SK-N-SH (cell line): ENCODE results near the gene ISG20. TPM values are rescaled to one million over a fixed set of nuclear protein-coding genes. Genes with fewer than 3 reads are reported as not detected.

Source experiments
- CTCF ChIA-PET: fragments of 300-600, 350-600 bp; formaldehyde crosslinking; extraction: SDS; loops from one replicate; lab custom pipeline; 2021; lab: Yijun Ruan, JAX
- POLR2A ChIA-PET: fragments of 350-600 bp; sonication (Branson Sonifier 250); formaldehyde crosslinking; extraction: SDS; loops from one replicate; lab custom pipeline; 2020; ENCODE audit warnings: antibody characterized with exemption, inconsistent platforms; lab: Yijun Ruan, JAX
- DNase-seq: peaks from one replicate; pipeline ENCODE4 v3.0.0; 2012
- H2AFZ ChIP-seq: fragments of 200-600 bp; sonication (generic); 2 replicates; pipeline ENCODE4 v1.8.1; 2016; ENCODE audit warnings: antibody characterized with exemption, mild to moderate bottlenecking, low read depth
- H3F3A ChIP-seq: fragments of 200-600 bp; sonication (generic); replicated peaks from 2 replicates; pipeline ENCODE3; 2016; ENCODE audit warnings: antibody characterized with exemption, mild to moderate bottlenecking; ENCODE audit not compliant: insufficient read depth
- H3K27ac ChIP-seq, 2 experiments: fragments of 200-500 bp in 1 of 2; fragments of 200-600 bp in 1 of 2; sonication (Bioruptor generic) in 1 of 2; sonication (generic), shearing (Covaris generic) in 1 of 2; 2 replicates each; pipeline versions ENCODE4 v1.5.1 to v1.6.1; 2014 to 2016; ENCODE audit warnings: low read depth in 2 of 2, inconsistent platforms in 1 of 2, low read length in 1 of 2, mild to moderate bottlenecking in 1 of 2, mixed read lengths in 1 of 2
- H3K27me3 ChIP-seq: fragments of 200-600 bp; sonication (generic), shearing (Covaris generic); 2 replicates; pipeline ENCODE4 v1.6.1; 2016; ENCODE audit warnings: mixed run types; ENCODE audit not compliant: insufficient read depth
- H3K36me3 ChIP-seq, 2 experiments: fragments of 200-500 bp in 1 of 2; fragments of 200-600 bp in 1 of 2; sonication (Bioruptor generic) in 1 of 2; sonication (generic) in 1 of 2; replicated peaks in 1 of 2; 2 replicates each; pipeline versions ENCODE3 to v1.5.1; 2014 to 2016; ENCODE audit warnings: low read length in 1 of 2, mild to moderate bottlenecking in 1 of 2; ENCODE audit not compliant: insufficient read depth in 2 of 2, control insufficient read depth in 1 of 2
- H3K4me1 ChIP-seq, 2 experiments: fragments of 200-500 bp in 1 of 2; fragments of 200-600 bp in 1 of 2; sonication (Bioruptor generic) in 1 of 2; sonication (generic), shearing (Covaris generic) in 1 of 2; 2 replicates each; pipeline versions ENCODE4 v1.5.1 to v1.6.1; 2014 to 2016; ENCODE audit warnings: low read depth in 1 of 2, low read length in 1 of 2, mixed run types in 1 of 2; ENCODE audit not compliant: insufficient read depth in 2 of 2, control insufficient read depth in 1 of 2
- H3K4me2 ChIP-seq: fragments of 200-600 bp; sonication (generic), shearing (Covaris generic); 2 replicates; pipeline ENCODE4 v1.6.1; 2017; ENCODE audit warnings: mixed run types
- H3K4me3 ChIP-seq, 2 experiments: fragments of 200-500 bp in 1 of 2; fragments of 200-600 bp in 1 of 2; sonication (Bioruptor generic) in 1 of 2; sonication (generic), shearing (Covaris generic) in 1 of 2; 2 replicates each; pipeline versions ENCODE4 v1.5.1 to v1.8.1; 2014 to 2016; ENCODE audit warnings: low read depth in 2 of 2, inconsistent platforms in 1 of 2, low read length in 1 of 2, mild to moderate bottlenecking in 1 of 2, mixed read lengths in 1 of 2, moderate library complexity in 1 of 2
- H3K79me2 ChIP-seq: fragments of 200-600 bp; sonication (generic); 2 replicates; pipeline ENCODE4 v1.8.1; 2017; ENCODE audit warnings: mild to moderate bottlenecking; ENCODE audit not compliant: insufficient read depth
- H3K9ac ChIP-seq: fragments of 200-600 bp; sonication (generic); 2 replicates; pipeline ENCODE4 v1.6.1; 2017; ENCODE audit warnings: mixed run types
- H3K9me2 ChIP-seq: fragments of 200-600 bp; sonication (generic); 2 replicates; pipeline ENCODE4 v1.6.1; 2017; ENCODE audit warnings: mixed run types
- H3K9me3 ChIP-seq: fragments of 200-600 bp; sonication (generic); 2 replicates; pipeline ENCODE4 v1.6.1; 2017; ENCODE audit warnings: mixed run types, mild to moderate bottlenecking, moderate library complexity
- H4K20me1 ChIP-seq: fragments of 200-600 bp; sonication (generic); 2 replicates; pipeline ENCODE4 v1.6.1; 2017; ENCODE audit warnings: mild to moderate bottlenecking, mixed run types; ENCODE audit not compliant: insufficient read depth
- CHD2 ChIP-seq: fragments of 150-350 bp; IDR thresholded peaks from 2 replicates; pipeline ENCODE4 v1.6.1; 2018; ENCODE audit warnings: low read length; ENCODE audit not compliant: partially characterized antibody
- EZH2phosphoT487 ChIP-seq: fragments of 200-600 bp; sonication (generic); IDR thresholded peaks from 2 replicates; pipeline ENCODE4 v1.6.1; 2017; ENCODE audit warnings: low read depth, mixed run types, mild to moderate bottlenecking, antibody characterized with exemption, moderate library complexity, borderline replicate concordance
- FOSL2 ChIP-seq: IDR thresholded peaks from 2 replicates; pipeline ENCODE4 v1.4.0; 2012; ENCODE audit warnings: low read depth, mild to moderate bottlenecking, moderate library complexity, borderline replicate concordance
- FOXJ3 ChIP-seq: sonication (generic); formaldehyde crosslinking; IDR thresholded peaks from 2 replicates; pipeline ENCODE4 v1.5.1; 2020; ENCODE audit warnings: mild to moderate bottlenecking, missing genetic modification reagents
- MAX ChIP-seq: IDR thresholded peaks from 2 replicates; pipeline ENCODE4 v1.4.0; 2012; ENCODE audit warnings: low read depth
- MEF2A ChIP-seq: IDR thresholded peaks from 2 replicates; pipeline ENCODE4 v1.4.0; 2012; ENCODE audit warnings: low read depth, borderline replicate concordance
- NFIC ChIP-seq: IDR thresholded peaks from 2 replicates; pipeline ENCODE4 v1.4.0; 2012; ENCODE audit warnings: borderline replicate concordance
- NRF1 ChIP-seq: IDR thresholded peaks from 2 replicates; pipeline ENCODE4 v1.6.1; 2012; ENCODE audit warnings: low read depth, mild to moderate bottlenecking, low read length
- RAD21 ChIP-seq: IDR thresholded peaks from 2 replicates; pipeline ENCODE4 v1.6.1; 2012; ENCODE audit warnings: mild to moderate bottlenecking, low read length
- RCOR1 ChIP-seq: fragments of 150-350 bp; IDR thresholded peaks from 2 replicates; pipeline ENCODE4 v1.6.1; 2017; ENCODE audit warnings: antibody characterized with exemption, low read length
- REST ChIP-seq: IDR thresholded peaks from 2 replicates; pipeline ENCODE4 v1.6.1; 2012; ENCODE audit warnings: mild to moderate bottlenecking, low read depth, low read length, moderate library complexity
- RFX5 ChIP-seq: IDR thresholded peaks from 2 replicates; pipeline ENCODE4 v1.6.1; 2012; ENCODE audit warnings: mild to moderate bottlenecking, improper control_type of control experiment, low read length
- SIN3A ChIP-seq: IDR thresholded peaks from 2 replicates; pipeline ENCODE4 v1.6.1; 2012; ENCODE audit warnings: low read depth, mild to moderate bottlenecking, low read length, moderate library complexity, borderline replicate concordance
- USF2 ChIP-seq: fragments of 150-350 bp; IDR thresholded peaks from 2 replicates; pipeline ENCODE4 v1.6.1; 2017; ENCODE audit warnings: antibody characterized with exemption, low read length, low read depth, borderline replicate concordance
- YY1 ChIP-seq: IDR thresholded peaks from 2 replicates; pipeline ENCODE4 v1.4.0; 2012; ENCODE audit warnings: low read depth, mild to moderate bottlenecking
- ZBTB33 ChIP-seq: IDR thresholded peaks from 2 replicates; pipeline ENCODE4 v1.4.0; 2012; ENCODE audit warnings: low read depth, borderline replicate concordance
- WGBS: methylation state at CpG from one replicate; pipeline ENCODE4 v1.1.6; 2017; ENCODE audit warnings: low lambda C conversion rate; 5-methylcytosine and 5-hydroxymethylcytosine counted together
- polyA plus RNA-seq, 3 experiments: library from polyadenylated mRNA; depleted of rRNA; stranded (reverse); fragments of >200 nt; gene quantifications; 2 replicates each; pipeline ENCODE4 v1.2.3, GENCODE V29; 2012

Gene ISG20
- polyA plus RNA-seq, 1 of the 3 experiments (the other 2 are of a cell fraction): 2.0 TPM

- 85% methylated on average over 21 of the region's 23 CpGs for WGBS
- no peaks in the 10 kb centered on the region for H3K9me3 ChIP-seq
- no peak overlapping the region for H3K4me2 ChIP-seq
- no peaks in the 10 kb centered on the region for H4K20me1 ChIP-seq
- H3K4me1 ChIP-seq: peaks cover 6 to 31% of the 10 kb centered on the region in 2 experiments; a peak in 2 of 4 replicates
- no peaks in the 10 kb centered on the region for H3K36me3 ChIP-seq
- H3F3A ChIP-seq: peaks cover 5% of the 10 kb centered on the region
- CTCF ChIA-PET: interaction anchor here (1.0 kb wide), 1 partner anchor 10 kb away, joined by 3 read pairs; no protein-coding TSS in a partner anchor
- H3K9me2 ChIP-seq: no peaks in the 10 kb centered on the region
- no peak overlapping the region for H3K9ac ChIP-seq
- POLR2A ChIA-PET: no interaction called here
- no peaks in the 10 kb centered on the region for H3K79me2 ChIP-seq
- no peak overlapping the region for H2AFZ ChIP-seq
- H3K4me3 ChIP-seq: no peak overlapping the region
- no peaks in the 10 kb centered on the region for H3K27me3 ChIP-seq
- TF ChIP-seq EZH2phosphoT487 (no peak), FOSL2 (no peak), NRF1 (no peak), ZBTB33 (no peak), NFIC (no peak), RCOR1 (no peak), SIN3A (no peak)
- TF ChIP-seq, all 33 proteins: peak for 0
- peak overlapping the region in 1 of 2 experiments; percentile 76; a peak in 1 of 4 replicates for H3K27ac ChIP-seq
- no peak for DNase-seq
Measured at GRCh38 chr15:88649753-88650551, 11.1 kb downstream of the ISG20 start.

- peaks cover 6 to 31% of the 10 kb centered on the region in 2 experiments; a peak in 2 of 4 replicates for H3K4me1 ChIP-seq
- no peaks in the 10 kb centered on the region for H3K9me2 ChIP-seq
- no peaks in the 10 kb centered on the region for H4K20me1 ChIP-seq
- CTCF ChIA-PET: no interaction called here
- H3K36me3 ChIP-seq: no peaks in the 10 kb centered on the region
- H3K9ac ChIP-seq: no peak overlapping the region
- H2AFZ ChIP-seq: no peak overlapping the region
- H3K4me2 ChIP-seq: no peak overlapping the region
- H3K9me3 ChIP-seq: no peaks in the 10 kb centered on the region
- 97% methylated on average over 9 of the region's 12 CpGs for WGBS
- peaks cover 5% of the 10 kb centered on the region for H3F3A ChIP-seq
- POLR2A ChIA-PET: no interaction called here
- H3K27me3 ChIP-seq: no peaks in the 10 kb centered on the region
- no peak for DNase-seq
- no peak overlapping the region for H3K27ac ChIP-seq
- no peak overlapping the region for H3K4me3 ChIP-seq
- H3K79me2 ChIP-seq: no peaks in the 10 kb centered on the region
- no peak for TF ChIP-seq REST
- no peak for TF ChIP-seq CHD2
- TF ChIP-seq NFIC: no peak
- no peak for TF ChIP-seq FOXJ3 (CRISPR knock-in tag)
- TF ChIP-seq MAX: no peak
- no peak for TF ChIP-seq USF2
- TF ChIP-seq MEF2A: no peak
- no peak for TF ChIP-seq ZBTB33
- TF ChIP-seq RFX5: no peak
- TF ChIP-seq YY1: no peak
- TF ChIP-seq RAD21: no peak
Measured at GRCh38 chr15:88650556-88650955, 11.7 kb downstream of the ISG20 start.
